HuH-7 (cell line): ENCODE data around the gene CHRNB1.

Experiments used
- DNase-seq: peaks from one replicate; pipeline ENCODE4 v3.0.0; 2011; ENCODE audit warnings: low spot score

The CHRNB1 gene

GRCh38 chr17:7437950-7438614 lies 6.8 kb upstream of the CHRNB1 start:
- peak; percentile 62 for DNase-seq

- DNase-seq: no peak
Observed at GRCh38 chr17:7438656-7439460, 6.0 kb upstream of the CHRNB1 start.

- DNase-seq: no peak
Observed at GRCh38 chr17:7439462-7440112, 5.3 kb upstream of the CHRNB1 start, which contains the start of gene FGF11. Gene FGF11, plus strand, starts transcription at chr17:7439512. Its CDS starts 109 bp downstream, at chr17:7439621.

GRCh38 chr17:7440113-7440833 lies 4.6 kb upstream of the CHRNB1 start:
- no peak for DNase-seq

- no peak for DNase-seq
Observed at GRCh38 chr17:7440834-7441195, 4.0 kb upstream of the CHRNB1 start.

- DNase-seq: no peak
Observed at GRCh38 chr17:7441266-7441665, 3.6 kb upstream of the CHRNB1 start.

- no peak for DNase-seq
Observed at GRCh38 chr17:7442142-7442541, 2.7 kb upstream of the CHRNB1 start.

GRCh38 chr17:7443499-7444485 lies 1.1 kb upstream of the CHRNB1 start:
- no peak for DNase-seq

GRCh38 chr17:7445619-7445968 lies 733 bp downstream of the CHRNB1 start:
- DNase-seq: peak; percentile 95

GRCh38 chr17:7448461-7448860 lies 3.6 kb downstream of the CHRNB1 start:
- no peak for DNase-seq

GRCh38 chr17:7459961-7460545 lies 15.2 kb downstream of the CHRNB1 start:
- no peak for DNase-seq

GRCh38 chr17:7460850-7461660 lies 16.2 kb downstream of the CHRNB1 start:
- DNase-seq: no peak

GRCh38 chr17:7462474-7463371 lies 17.9 kb downstream of the CHRNB1 start:
- DNase-seq: no peak

- DNase-seq: no peak
Observed at GRCh38 chr17:7463372-7463846, 18.5 kb downstream of the CHRNB1 start.

GRCh38 chr17:7464081-7464480 lies 19.2 kb downstream of the CHRNB1 start:
- DNase-seq: no peak

- DNase-seq: no peak
Observed at GRCh38 chr17:7465597-7466275, 20.9 kb downstream of the CHRNB1 start.

- DNase-seq: no peak
Observed at GRCh38 chr17:7466318-7466638, 21.4 kb downstream of the CHRNB1 start.

GRCh38 chr17:7466639-7467341 lies 21.9 kb downstream of the CHRNB1 start:
- DNase-seq: no peak
